ENCODE results near the gene LIPT1. TPM values are rescaled to one million over a fixed set of nuclear protein-coding genes. Genes with fewer than 3 reads are reported as not detected.

LIPT1 gene
- total RNA-seq, 2 experiments from 2014 or later = 11.9 to 12.5 TPM

GRCh38 chr2:99166218-99166617 lies 11.5 kb downstream of the LIPT1 start:
- no peak for DNase-seq (ENCODE audit: low spot score)
- no peak for TF ChIP-seq CTCF (conservative IDR thresholded peaks at IDR 0.05; ENCODE audit: low read length)
- no peak for TF ChIP-seq EZH2phosphoT487 (IDR thresholded peaks at IDR 0.05; ENCODE audit: borderline replicate concordance, low read depth, low read length)
- H3K9me2 ChIP-seq (ENCODE audit: insufficient read depth, low read length) = no peaks in the 10 kb centered on the region
- H2AFZ ChIP-seq (ENCODE audit: low read length) = no peak overlapping the region
- ChIA-PET CTCF (ENCODE audit: unreplicated experiment) (no interaction called here), POLR2A (interaction anchor here (0.7 to 1.9 kb wide), 4 partner anchors 9 to 165 kb away, joined by 3 to 6 read pairs (median 4); no protein-coding TSS in a partner anchor)
- peaks cover 75% of the 10 kb centered on the region for H3K36me3 ChIP-seq (ENCODE audit: insufficient read depth, low read length)
- H3K4me1 ChIP-seq (ENCODE audit: insufficient read depth, low read length, poor library complexity, severe bottlenecking) = no peaks in the 10 kb centered on the region
- H3K4me3 ChIP-seq (ENCODE audit: low read depth, low read length, poor library complexity, severe bottlenecking) = no peak overlapping the region
- H3K9me3 ChIP-seq (ENCODE audit: low read length) = no peaks in the 10 kb centered on the region
- H4K20me1 ChIP-seq (ENCODE audit: insufficient read depth, low read length) = no peaks in the 10 kb centered on the region; the same call in 1 of the 2 replicates
- H3K4me2 ChIP-seq (ENCODE audit: low read length) = no peak overlapping the region
- no peaks in the 10 kb centered on the region for H3K79me2 ChIP-seq (ENCODE audit: insufficient read depth, low read depth, low read length)
- no peak overlapping the region for H3K27ac ChIP-seq (ENCODE audit: low read depth, low read length, poor library complexity, severe bottlenecking)
- intact Hi-C loops (cut with micrococcal nuclease; ENCODE audit: unreplicated experiment) = no loop called here
- no TSS peak for BruUV-seq (replicated peaks)

GRCh38 chr2:99169534-99169933 lies 14.8 kb downstream of the LIPT1 start:
- no peak for DNase-seq (ENCODE audit: low spot score)
- H3K4me3 ChIP-seq (ENCODE audit: low read depth, low read length, poor library complexity, severe bottlenecking) = no peak overlapping the region
- intact Hi-C loops (cut with micrococcal nuclease; ENCODE audit: unreplicated experiment) = no loop called here
- no peak overlapping the region for H3K4me2 ChIP-seq (ENCODE audit: low read length)
- no peak overlapping the region for H2AFZ ChIP-seq (ENCODE audit: low read length)
- ChIA-PET CTCF (ENCODE audit: unreplicated experiment) (no interaction called here), POLR2A (interaction anchor here (0.5 to 0.9 kb wide), 2 partner anchors 8 to 11 kb away, joined by 3 read pairs; no protein-coding TSS in a partner anchor)
- TF ChIP-seq CTCF (conservative IDR thresholded peaks at IDR 0.05; ENCODE audit: low read length) (no peak), EZH2phosphoT487 (IDR thresholded peaks at IDR 0.05; ENCODE audit: borderline replicate concordance, low read depth, low read length) (no peak)
- H3K36me3 ChIP-seq (ENCODE audit: insufficient read depth, low read length) = peaks cover 78% of the 10 kb centered on the region
- H3K4me1 ChIP-seq (ENCODE audit: insufficient read depth, low read length, poor library complexity, severe bottlenecking) = no peaks in the 10 kb centered on the region
- no TSS peak for BruUV-seq (replicated peaks)
- no peaks in the 10 kb centered on the region; the same call in 1 of the 2 replicates for H4K20me1 ChIP-seq (ENCODE audit: insufficient read depth, low read length)
- H3K27ac ChIP-seq (ENCODE audit: low read depth, low read length, poor library complexity, severe bottlenecking) = no peak overlapping the region
- H3K9me2 ChIP-seq (ENCODE audit: insufficient read depth, low read length) = no peaks in the 10 kb centered on the region
- H3K79me2 ChIP-seq (ENCODE audit: insufficient read depth, low read depth, low read length) = no peaks in the 10 kb centered on the region
- H3K9me3 ChIP-seq (ENCODE audit: low read length) = no peaks in the 10 kb centered on the region

GRCh38 chr2:99171377-99172140 lies 16.8 kb downstream of the LIPT1 start:
- Histone ChIP-seq H3K4me1 (ENCODE audit: insufficient read depth, low read length, poor library complexity, severe bottlenecking) (no peaks in the 10 kb centered on the region), H2AFZ (ENCODE audit: low read length) (no peak overlapping the region), H3K9me3 (ENCODE audit: low read length) (no peaks in the 10 kb centered on the region), H3K4me3 (ENCODE audit: low read depth, low read length, poor library complexity, severe bottlenecking) (no peak overlapping the region), H3K9me2 (ENCODE audit: insufficient read depth, low read length) (no peaks in the 10 kb centered on the region), H3K79me2 (ENCODE audit: insufficient read depth, low read depth, low read length) (no peaks in the 10 kb centered on the region), H3K27ac (ENCODE audit: low read depth, low read length, poor library complexity, severe bottlenecking) (no peak overlapping the region), H4K20me1 (ENCODE audit: insufficient read depth, low read length) (no peaks in the 10 kb centered on the region; the same call in 1 of the 2 replicates), H3K4me2 (ENCODE audit: low read length) (no peak overlapping the region), H3K36me3 (ENCODE audit: insufficient read depth, low read length) (peaks cover 60% of the 10 kb centered on the region)
- ChIA-PET POLR2A (interaction anchor here (1.0 kb wide), 1 partner anchor 39 kb away, joined by 3 read pairs; no protein-coding TSS in a partner anchor), CTCF (ENCODE audit: unreplicated experiment) (no interaction called here)
- no peak for DNase-seq (ENCODE audit: low spot score)
- TF ChIP-seq EZH2phosphoT487 (IDR thresholded peaks at IDR 0.05; ENCODE audit: borderline replicate concordance, low read depth, low read length) (no peak), CTCF (conservative IDR thresholded peaks at IDR 0.05; ENCODE audit: low read length) (no peak)
- no TSS peak for BruUV-seq (replicated peaks)
- intact Hi-C loops (cut with micrococcal nuclease; ENCODE audit: unreplicated experiment) = no loop called here

Measured in OCI-LY7 (cell line).